ENCODE measurements around the gene FAM118B.

FAM118B gene

GRCh38 chr11:126186025-126186698, 25.4 kb upstream of the FAM118B start:
- no peak for DNase-seq (ENCODE audit: low read depth)
- no peak overlapping the region for H3K4me3 ChIP-seq (ENCODE audit: low read depth, low read length)

- no peak overlapping the region for H3K4me3 ChIP-seq (ENCODE audit: low read depth, low read length)
- no peak for DNase-seq (ENCODE audit: low read depth)
Observed at GRCh38 chr11:126186708-126187529, 24.7 kb upstream of the FAM118B start.

GRCh38 chr11:126188332-126189108, 23.1 kb upstream of the FAM118B start:
- DNase-seq (ENCODE audit: low read depth) = no peak
- no peak overlapping the region for H3K4me3 ChIP-seq (ENCODE audit: low read depth, low read length)

- no peak for DNase-seq (ENCODE audit: low read depth)
- H3K4me3 ChIP-seq (ENCODE audit: low read depth, low read length) = no peak overlapping the region
Observed at GRCh38 chr11:126189109-126189929, 22.3 kb upstream of the FAM118B start.

- no peak overlapping the region for H3K4me3 ChIP-seq (ENCODE audit: low read depth, low read length)
- no peak for DNase-seq (ENCODE audit: low read depth)
Observed at GRCh38 chr11:126190792-126191191, 20.8 kb upstream of the FAM118B start.

- no peak for DNase-seq (ENCODE audit: low read depth)
- no peak overlapping the region for H3K4me3 ChIP-seq (ENCODE audit: low read depth, low read length)
Observed at GRCh38 chr11:126191379-126192073, 20.1 kb upstream of the FAM118B start.

GRCh38 chr11:126192361-126192760, 19.2 kb upstream of the FAM118B start:
- H3K4me3 ChIP-seq (ENCODE audit: low read depth, low read length) = no peak overlapping the region
- DNase-seq (ENCODE audit: low read depth) = no peak

GRCh38 chr11:126193038-126193478, 18.5 kb upstream of the FAM118B start:
- no peak for DNase-seq (ENCODE audit: low read depth)
- H3K4me3 ChIP-seq (ENCODE audit: low read depth, low read length) = no peak overlapping the region

GRCh38 chr11:126194121-126194543, 17.4 kb upstream of the FAM118B start:
- no peak for DNase-seq (ENCODE audit: low read depth)
- H3K4me3 ChIP-seq (ENCODE audit: low read depth, low read length) = no peak overlapping the region

GRCh38 chr11:126195119-126195518, 16.5 kb upstream of the FAM118B start:
- DNase-seq (ENCODE audit: low read depth) = no peak
- no peak overlapping the region for H3K4me3 ChIP-seq (ENCODE audit: low read depth, low read length)

- H3K4me3 ChIP-seq (ENCODE audit: low read depth, low read length) = no peak overlapping the region
- peak; percentile 14 for DNase-seq (ENCODE audit: low read depth)
Observed at GRCh38 chr11:126197277-126197939, 14.2 kb upstream of the FAM118B start.

GRCh38 chr11:126198648-126199047, 12.9 kb upstream of the FAM118B start:
- DNase-seq (ENCODE audit: low read depth) = no peak
- H3K4me3 ChIP-seq (ENCODE audit: low read depth, low read length) = no peak overlapping the region

- DNase-seq (ENCODE audit: low read depth) = no peak
- no peak overlapping the region for H3K4me3 ChIP-seq (ENCODE audit: low read depth, low read length)
Observed at GRCh38 chr11:126202646-126203359, 8.8 kb upstream of the FAM118B start.

- H3K4me3 ChIP-seq (ENCODE audit: low read depth, low read length) = no peak overlapping the region
- no peak for DNase-seq (ENCODE audit: low read depth)
Observed at GRCh38 chr11:126205359-126205758, 6.2 kb upstream of the FAM118B start.

- no peak for DNase-seq (ENCODE audit: low read depth)
- H3K4me3 ChIP-seq (ENCODE audit: low read depth, low read length) = no peak overlapping the region
Observed at GRCh38 chr11:126207896-126208295, 3.7 kb upstream of the FAM118B start.

GRCh38 chr11:126210871-126211235, 729 bp upstream of the FAM118B start:
- DNase-seq (ENCODE audit: low read depth) = no peak
- peak overlapping the region; percentile 90 for H3K4me3 ChIP-seq (ENCODE audit: low read depth, low read length)

- peak overlapping the region; percentile 90 for H3K4me3 ChIP-seq (ENCODE audit: low read depth, low read length)
- DNase-seq (ENCODE audit: low read depth) = no peak
Observed at GRCh38 chr11:126212089-126212660, 593 bp downstream of the FAM118B start.

All from skeletal muscle cell (primary cell).